22Rv1 (cell line): ENCODE data around the gene S100Z.

Experiments
- ZFX ChIP-seq: fragments of 450-650 bp; IDR thresholded peaks from 2 replicates; pipeline ENCODE4 v1.6.1; 2017; ENCODE audit warnings: antibody characterized with exemption, borderline replicate concordance
- TF ChIP-seq, protein P1 (sequence below): fragments of 450-650 bp; IDR thresholded peaks from 2 replicates; pipeline ENCODE4 v1.5.1; 2017; ENCODE audit warnings: mild to moderate bottlenecking

DNA sequence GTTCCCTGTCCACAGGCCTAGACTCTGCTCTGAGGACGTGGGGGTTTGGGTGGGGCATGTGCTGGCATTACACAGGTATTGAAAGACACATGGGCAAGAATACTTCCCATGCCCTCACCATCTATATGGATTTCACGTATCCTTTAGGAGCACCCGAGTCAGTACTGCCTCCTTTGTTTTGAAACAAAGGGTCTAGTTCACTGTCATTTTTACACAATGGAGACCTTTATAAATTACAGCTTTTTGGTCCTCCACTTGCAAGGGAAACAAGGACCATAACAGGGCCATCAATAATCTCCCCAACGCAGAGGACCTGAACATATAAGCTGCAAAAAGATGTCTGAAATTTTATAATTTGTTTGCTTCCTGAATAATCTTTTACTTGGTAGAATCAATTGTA, 78.1 kb downstream of the S100Z start:
- TF ChIP-seq, protein P1, sequence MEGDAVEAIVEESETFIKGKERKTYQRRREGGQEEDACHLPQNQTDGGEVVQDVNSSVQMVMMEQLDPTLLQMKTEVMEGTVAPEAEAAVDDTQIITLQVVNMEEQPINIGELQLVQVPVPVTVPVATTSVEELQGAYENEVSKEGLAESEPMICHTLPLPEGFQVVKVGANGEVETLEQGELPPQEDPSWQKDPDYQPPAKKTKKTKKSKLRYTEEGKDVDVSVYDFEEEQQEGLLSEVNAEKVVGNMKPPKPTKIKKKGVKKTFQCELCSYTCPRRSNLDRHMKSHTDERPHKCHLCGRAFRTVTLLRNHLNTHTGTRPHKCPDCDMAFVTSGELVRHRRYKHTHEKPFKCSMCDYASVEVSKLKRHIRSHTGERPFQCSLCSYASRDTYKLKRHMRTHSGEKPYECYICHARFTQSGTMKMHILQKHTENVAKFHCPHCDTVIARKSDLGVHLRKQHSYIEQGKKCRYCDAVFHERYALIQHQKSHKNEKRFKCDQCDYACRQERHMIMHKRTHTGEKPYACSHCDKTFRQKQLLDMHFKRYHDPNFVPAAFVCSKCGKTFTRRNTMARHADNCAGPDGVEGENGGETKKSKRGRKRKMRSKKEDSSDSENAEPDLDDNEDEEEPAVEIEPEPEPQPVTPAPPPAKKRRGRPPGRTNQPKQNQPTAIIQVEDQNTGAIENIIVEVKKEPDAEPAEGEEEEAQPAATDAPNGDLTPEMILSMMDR, result no peak
- no peak for TF ChIP-seq ZFX
